HUES64 (cell line): ENCODE results near the gene RNGTT.
"Not testable (repeated sequence)": the region's sequence is repeated elsewhere in the genome, so short reads cannot be mapped to it uniquely, and the experiment has no call there.

Experiments
- H3K27ac ChIP-seq: 2 replicates; pipeline ENCODE4 v1.7.0; 2013; ENCODE audit warnings: low read depth, low read length, inconsistent platforms
- H3K27me3 ChIP-seq: 2 replicates; pipeline ENCODE4 v1.6.1; 2013; ENCODE audit warnings: mild to moderate bottlenecking, low read length; ENCODE audit not compliant: insufficient read depth
- H3K36me3 ChIP-seq: 2 replicates; pipeline ENCODE4 v1.6.1; 2013; ENCODE audit warnings: mild to moderate bottlenecking, low read length; ENCODE audit not compliant: insufficient read depth
- H3K4me1 ChIP-seq: 2 replicates; pipeline ENCODE4 v1.6.1; 2013; ENCODE audit warnings: mild to moderate bottlenecking, low read length, moderate library complexity; ENCODE audit not compliant: insufficient read depth
- H3K4me3 ChIP-seq: 2 replicates; pipeline ENCODE4 v1.5.1; 2013; ENCODE audit warnings: mild to moderate bottlenecking, low read length, moderate library complexity
- H3K9ac ChIP-seq: 2 replicates; pipeline ENCODE4 v1.6.1; 2013; ENCODE audit warnings: mild to moderate bottlenecking, low read depth, low read length
- H3K9me3 ChIP-seq: 2 replicates; pipeline ENCODE4 v1.6.1; 2013; ENCODE audit warnings: low read depth, low read length; ENCODE audit not compliant: insufficient read depth
- WGBS: fragments of 150-250, 120-280 bp; methylation state at CpG from one replicate; pipeline ENCODE4 v1.1.7; 2013; ENCODE audit warnings: missing lambda C conversion rate; 5-methylcytosine and 5-hydroxymethylcytosine counted together

Gene RNGTT

GRCh38 chr6:88908598-88909548 is 54.5 kb downstream of the RNGTT start:
- no peaks in the 10 kb centered on the region for H3K27me3 ChIP-seq
- H3K9ac ChIP-seq = no peak overlapping the region
- no peak overlapping the region for H3K4me3 ChIP-seq
- H3K36me3 ChIP-seq = peaks cover 13% of the 10 kb centered on the region
- WGBS = 96% methylated on average over 9 of the region's 9 CpGs
- H3K9me3 ChIP-seq = no peaks in the 10 kb centered on the region
- H3K27ac ChIP-seq = no peak overlapping the region
- peaks cover 23% of the 10 kb centered on the region for H3K4me1 ChIP-seq

GRCh38 chr6:88907148-88907547 is 56.3 kb downstream of the RNGTT start:
- peaks cover 24% of the 10 kb centered on the region for H3K36me3 ChIP-seq
- H3K9ac ChIP-seq, H3K9me3 ChIP-seq, H3K27ac ChIP-seq, H3K27me3 ChIP-seq, H3K4me1 ChIP-seq, H3K4me3 ChIP-seq: not testable (repeated sequence)
- WGBS = 77% methylated on average over 1 of the region's 2 CpGs

- Histone ChIP-seq H3K27me3 (no peaks in the 10 kb centered on the region), H3K4me3 (no peak overlapping the region), H3K4me1 (peaks cover 4% of the 10 kb centered on the region; the same call in 1 of the 2 replicates), H3K36me3 (peaks cover 32% of the 10 kb centered on the region), H3K9ac (no peak overlapping the region), H3K9me3 (no peaks in the 10 kb centered on the region), H3K27ac (no peak overlapping the region)
- WGBS = no CpG with 5 or more reads among the region's 2 CpGs
Observed at GRCh38 chr6:88899569-88900316, 63.7 kb downstream of the RNGTT start.

DNA sequence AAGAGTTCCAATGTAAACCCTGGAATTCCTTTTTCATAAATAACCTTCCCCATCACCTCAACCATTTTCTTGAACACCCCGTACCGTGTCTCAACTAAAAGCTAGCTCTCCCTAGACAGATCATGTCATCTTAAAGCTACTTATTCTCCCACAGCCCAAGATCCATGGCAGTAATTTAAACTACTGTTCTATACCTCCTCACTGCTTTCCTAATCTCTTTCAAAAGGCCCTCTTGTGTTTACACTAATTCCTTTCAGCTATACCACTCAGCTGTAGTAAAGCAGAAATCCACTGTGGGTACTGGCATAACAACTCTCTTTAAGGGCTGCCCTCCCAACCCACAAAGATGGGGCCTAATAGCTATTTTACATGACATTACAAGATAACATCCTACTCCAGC is 67.5 kb downstream of the RNGTT start:
- Histone ChIP-seq H3K4me1 (peaks cover 4% of the 10 kb centered on the region; the same call in 1 of the 2 replicates), H3K9ac (no peak overlapping the region), H3K27me3 (no peaks in the 10 kb centered on the region), H3K9me3 (no peaks in the 10 kb centered on the region), H3K27ac (no peak overlapping the region), H3K4me3 (no peak overlapping the region), H3K36me3 (0 out of 2 replicates have a peak, but pooled peaks cover 7% of the 10 kb centered on the region)
- 96% methylated on average over 2 of the region's 2 CpGs for WGBS

DNA sequence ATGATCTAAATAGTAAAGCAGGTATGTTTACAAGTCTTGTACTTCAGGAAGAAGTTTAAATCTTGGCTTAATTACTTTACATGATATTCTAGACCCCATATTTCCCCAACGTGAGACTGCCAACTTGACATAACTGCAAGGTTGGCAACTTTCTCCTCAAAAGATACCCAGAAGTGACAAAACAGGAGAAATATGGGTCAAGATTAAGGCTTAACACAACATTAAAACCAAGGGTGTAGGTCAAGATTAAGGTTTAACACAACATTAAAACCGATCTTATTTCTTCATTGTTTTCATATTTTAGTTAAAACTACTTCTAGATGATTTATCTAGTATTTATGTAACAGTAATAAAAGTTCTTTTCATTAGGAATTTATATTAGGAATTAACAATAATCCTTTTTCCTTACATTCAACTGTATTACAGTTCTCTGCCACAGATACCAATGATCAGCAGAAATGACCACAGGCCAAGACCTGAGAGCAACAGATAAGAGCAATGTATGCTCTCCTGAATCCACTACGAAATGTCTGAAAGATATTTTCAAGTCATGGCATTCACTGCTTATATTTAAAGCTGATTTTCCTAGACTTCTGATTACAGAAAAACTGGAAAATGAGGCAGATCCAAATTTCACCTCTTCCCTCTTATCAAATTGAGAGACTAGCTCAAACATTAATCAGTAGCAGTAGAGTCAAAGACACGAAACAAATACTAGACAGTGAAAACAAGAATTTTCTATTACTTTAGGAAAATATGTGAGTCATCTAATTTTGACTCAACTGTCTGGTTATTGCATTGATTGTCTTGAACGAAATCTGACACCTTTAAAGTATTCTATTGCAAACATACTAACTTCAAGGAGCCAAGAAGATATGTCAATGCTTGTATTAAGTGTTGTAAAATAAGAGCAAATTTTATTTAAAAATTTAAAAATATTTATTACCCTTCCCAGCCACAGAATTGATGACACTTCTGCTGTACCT is 72.3 kb downstream of the RNGTT start:
- Histone ChIP-seq H3K9ac (no peak overlapping the region), H3K27ac (no peak overlapping the region), H3K4me3 (no peak overlapping the region), H3K27me3 (no peaks in the 10 kb centered on the region), H3K36me3 (peaks cover 48% of the 10 kb centered on the region), H3K4me1 (peaks cover 3% of the 10 kb centered on the region; the same call in 1 of the 2 replicates), H3K9me3 (no peaks in the 10 kb centered on the region)
- WGBS = 95% methylated on average over 3 of the region's 5 CpGs

DNA sequence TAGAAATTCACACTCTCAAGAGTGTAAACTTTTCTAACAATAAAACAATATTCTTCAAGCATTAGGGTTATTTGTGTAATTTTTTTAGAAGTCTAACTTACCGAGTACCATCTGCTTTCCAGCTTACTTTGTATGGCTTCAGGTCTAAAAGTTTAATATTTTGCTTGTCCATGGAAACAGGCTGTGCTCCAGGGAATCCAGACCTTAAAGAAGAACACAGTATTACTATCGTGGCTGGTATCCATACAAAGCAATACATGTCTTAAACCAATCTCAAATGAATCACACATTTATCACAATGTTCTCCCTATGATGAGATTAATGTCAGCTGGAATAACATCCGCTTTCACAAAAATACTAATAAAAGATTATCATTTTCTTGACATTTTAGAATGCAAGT is 73.0 kb downstream of the RNGTT start:
- Histone ChIP-seq H3K4me3 (no peak overlapping the region), H3K27me3 (no peaks in the 10 kb centered on the region), H3K4me1 (no peaks in the 10 kb centered on the region), H3K9ac (no peak overlapping the region), H3K27ac (no peak overlapping the region), H3K9me3 (no peaks in the 10 kb centered on the region), H3K36me3 (peaks cover 52% of the 10 kb centered on the region)
- WGBS = 94% methylated on average over 2 of the region's 3 CpGs

- Histone ChIP-seq H3K27me3 (no peaks in the 10 kb centered on the region), H3K4me3 (no peak overlapping the region), H3K4me1 (peaks cover 13% of the 10 kb centered on the region), H3K9ac (no peak overlapping the region), H3K36me3 (peaks cover 49% of the 10 kb centered on the region; the same call in 1 of the 2 replicates), H3K27ac (no peak overlapping the region), H3K9me3 (peaks cover 5% of the 10 kb centered on the region; the same call in 1 of the 2 replicates)
Observed at GRCh38 chr6:88884361-88884760, 79.1 kb downstream of the RNGTT start.

GRCh38 chr6:88882536-88882935 is 80.9 kb downstream of the RNGTT start:
- Histone ChIP-seq H3K9me3 (peaks cover 5% of the 10 kb centered on the region; the same call in 1 of the 2 replicates), H3K4me1 (peaks cover 13% of the 10 kb centered on the region), H3K36me3 (peaks cover 36% of the 10 kb centered on the region; the same call in 1 of the 2 replicates), H3K9ac (no peak overlapping the region), H3K4me3 (no peak overlapping the region), H3K27me3 (no peaks in the 10 kb centered on the region), H3K27ac (no peak overlapping the region)
- 92% methylated on average over 2 of the region's 2 CpGs for WGBS

DNA sequence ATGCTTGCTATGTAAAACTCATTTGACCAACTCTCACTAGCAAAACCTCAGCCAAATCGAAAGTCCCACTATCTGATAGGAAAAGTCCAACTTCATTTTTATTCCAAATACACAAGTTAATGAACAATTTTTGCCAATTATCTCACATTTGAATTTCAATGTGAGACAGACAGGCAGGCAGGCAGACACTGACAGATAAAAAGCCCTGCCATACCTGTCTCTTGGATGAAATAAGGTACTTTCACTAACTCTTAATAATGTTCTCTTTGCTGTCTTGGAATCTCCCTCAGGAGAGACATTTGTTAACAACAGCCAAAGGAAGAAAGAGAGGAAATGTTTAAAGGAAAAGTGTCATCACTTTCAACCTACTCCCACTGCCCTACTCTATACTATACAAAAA is 82.0 kb downstream of the RNGTT start:
- peaks cover 5% of the 10 kb centered on the region; the same call in 1 of the 2 replicates for H3K9me3 ChIP-seq
- H3K36me3 ChIP-seq = peaks cover 25% of the 10 kb centered on the region; the same call in 1 of the 2 replicates
- H3K4me3 ChIP-seq = no peak overlapping the region
- H3K27me3 ChIP-seq = no peaks in the 10 kb centered on the region
- no peak overlapping the region; the same call in 1 of the 2 replicates for H3K27ac ChIP-seq
- WGBS = 86% methylated on average over 1 of the region's 1 CpG
- peaks cover 13% of the 10 kb centered on the region for H3K4me1 ChIP-seq
- no peak overlapping the region for H3K9ac ChIP-seq

GRCh38 chr6:88880021-88880420 is 83.4 kb downstream of the RNGTT start:
- Histone ChIP-seq H3K9ac (no peak overlapping the region), H3K36me3 (peaks cover 13% of the 10 kb centered on the region; the same call in 1 of the 2 replicates), H3K4me3 (no peak overlapping the region), H3K27me3 (no peaks in the 10 kb centered on the region), H3K27ac (no peak overlapping the region), H3K4me1 (peaks cover 13% of the 10 kb centered on the region), H3K9me3 (0 out of 2 replicates have a peak, but pooled peaks cover 3% of the 10 kb centered on the region)
- 97% methylated on average over 2 of the region's 2 CpGs for WGBS
